GM13976 (cell line): Measurements from ENCODE around the gene ANKRD55.

Source experiments
- DNase-seq: peaks from one replicate; pipeline ENCODE4 v3.0.0; 2012; ENCODE audit warnings: low spot score
- in situ Hi-C: fragments of 300-500 bp; cut with MboI; formaldehyde crosslinking; loops from one replicate; pipeline ENCODE4 v1.12.0; 2022; ENCODE audit warnings: low sequenced_read_pairs, mixed read lengths, inconsistent platforms; ENCODE audit not compliant: unreplicated experiment
- TF ChIP-seq, protein P1 (sequence below): IDR thresholded peaks from 2 replicates; pipeline ENCODE4 v1.5.1; 2012; ENCODE audit warnings: borderline replicate concordance, mild to moderate bottlenecking; ENCODE audit not compliant: insufficient read depth; ENCODE audit errors: extremely low read depth, missing control alignments, control extremely low read depth

Gene ANKRD55

GRCh38 chr5:56142614-56143372 is 90.3 kb downstream of the ANKRD55 start:
- TF ChIP-seq, protein P1, sequence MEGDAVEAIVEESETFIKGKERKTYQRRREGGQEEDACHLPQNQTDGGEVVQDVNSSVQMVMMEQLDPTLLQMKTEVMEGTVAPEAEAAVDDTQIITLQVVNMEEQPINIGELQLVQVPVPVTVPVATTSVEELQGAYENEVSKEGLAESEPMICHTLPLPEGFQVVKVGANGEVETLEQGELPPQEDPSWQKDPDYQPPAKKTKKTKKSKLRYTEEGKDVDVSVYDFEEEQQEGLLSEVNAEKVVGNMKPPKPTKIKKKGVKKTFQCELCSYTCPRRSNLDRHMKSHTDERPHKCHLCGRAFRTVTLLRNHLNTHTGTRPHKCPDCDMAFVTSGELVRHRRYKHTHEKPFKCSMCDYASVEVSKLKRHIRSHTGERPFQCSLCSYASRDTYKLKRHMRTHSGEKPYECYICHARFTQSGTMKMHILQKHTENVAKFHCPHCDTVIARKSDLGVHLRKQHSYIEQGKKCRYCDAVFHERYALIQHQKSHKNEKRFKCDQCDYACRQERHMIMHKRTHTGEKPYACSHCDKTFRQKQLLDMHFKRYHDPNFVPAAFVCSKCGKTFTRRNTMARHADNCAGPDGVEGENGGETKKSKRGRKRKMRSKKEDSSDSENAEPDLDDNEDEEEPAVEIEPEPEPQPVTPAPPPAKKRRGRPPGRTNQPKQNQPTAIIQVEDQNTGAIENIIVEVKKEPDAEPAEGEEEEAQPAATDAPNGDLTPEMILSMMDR: no peak
- DNase-seq: no peak
- in situ Hi-C loops: no loop called here

- DNase-seq: no peak
- in situ Hi-C loops: no loop called here
- TF ChIP-seq, protein P1: no peak
These were observed 90.9 kb downstream of the ANKRD55 start for GRCh38 chr5:56142233-56142613.

- DNase-seq: no peak
- TF ChIP-seq, protein P1: no peak
- in situ Hi-C loops: no loop called here
These were observed 93.1 kb downstream of the ANKRD55 start for GRCh38 chr5:56140073-56140472.

DNA sequence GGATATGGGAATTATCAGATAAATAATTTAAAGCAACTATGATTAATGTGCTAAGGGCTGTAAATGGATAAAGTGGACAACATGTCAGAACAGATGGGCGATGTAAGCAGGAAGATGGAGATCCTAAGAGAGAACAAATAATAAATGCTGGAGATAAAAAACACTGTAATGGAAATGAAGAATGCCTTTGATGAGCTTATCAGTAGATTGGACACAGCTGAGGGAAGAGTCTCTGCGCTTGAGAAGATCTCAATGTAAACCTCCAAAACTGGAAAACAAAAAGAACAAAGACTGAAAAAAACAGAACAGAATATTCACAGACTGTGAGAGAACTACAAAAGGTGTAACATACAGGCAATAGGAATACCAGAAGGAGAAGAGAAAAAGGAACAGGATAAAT is 102.5 kb downstream of the ANKRD55 start:
- in situ Hi-C loops: no loop called here
- TF ChIP-seq, protein P1: no peak
- no peak for DNase-seq

DNA sequence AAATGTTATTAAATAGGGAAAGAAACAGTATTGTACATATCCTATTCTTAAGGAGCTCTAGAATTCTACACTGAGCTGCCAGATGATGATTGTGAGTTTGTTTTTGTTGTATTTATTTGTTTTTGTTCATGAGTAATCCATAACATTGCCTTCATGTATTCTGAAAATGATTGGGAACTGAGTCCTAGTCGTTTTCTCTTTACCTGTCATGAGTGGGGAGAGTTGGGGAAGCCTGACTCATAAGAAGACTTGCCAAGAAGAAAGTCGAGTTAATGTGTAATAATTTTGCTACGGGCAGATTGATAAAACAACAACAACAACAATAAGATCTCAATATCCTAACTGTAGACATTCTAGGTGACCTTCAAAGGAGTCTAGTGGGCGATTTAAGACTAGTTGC is 103.8 kb downstream of the ANKRD55 start:
- TF ChIP-seq, protein P1: no peak
- no peak for DNase-seq
- in situ Hi-C loops: no loop called here

GRCh38 chr5:56128113-56128512 is 105.0 kb downstream of the ANKRD55 start:
- TF ChIP-seq, protein P1: no peak
- DNase-seq: no peak
- in situ Hi-C loops: no loop called here
